ENCODE measurements around the gene KIR3DL3.
"Not testable (repeated sequence)": the region's sequence is repeated elsewhere in the genome, so short reads cannot be mapped to it uniquely, and the experiment has no call there.

GRCh38 chr19:54738306-54738705 is 14.1 kb downstream of the KIR3DL3 start, which contains the start of gene KIR2DL3:
- TF ChIP-seq, protein P1, sequence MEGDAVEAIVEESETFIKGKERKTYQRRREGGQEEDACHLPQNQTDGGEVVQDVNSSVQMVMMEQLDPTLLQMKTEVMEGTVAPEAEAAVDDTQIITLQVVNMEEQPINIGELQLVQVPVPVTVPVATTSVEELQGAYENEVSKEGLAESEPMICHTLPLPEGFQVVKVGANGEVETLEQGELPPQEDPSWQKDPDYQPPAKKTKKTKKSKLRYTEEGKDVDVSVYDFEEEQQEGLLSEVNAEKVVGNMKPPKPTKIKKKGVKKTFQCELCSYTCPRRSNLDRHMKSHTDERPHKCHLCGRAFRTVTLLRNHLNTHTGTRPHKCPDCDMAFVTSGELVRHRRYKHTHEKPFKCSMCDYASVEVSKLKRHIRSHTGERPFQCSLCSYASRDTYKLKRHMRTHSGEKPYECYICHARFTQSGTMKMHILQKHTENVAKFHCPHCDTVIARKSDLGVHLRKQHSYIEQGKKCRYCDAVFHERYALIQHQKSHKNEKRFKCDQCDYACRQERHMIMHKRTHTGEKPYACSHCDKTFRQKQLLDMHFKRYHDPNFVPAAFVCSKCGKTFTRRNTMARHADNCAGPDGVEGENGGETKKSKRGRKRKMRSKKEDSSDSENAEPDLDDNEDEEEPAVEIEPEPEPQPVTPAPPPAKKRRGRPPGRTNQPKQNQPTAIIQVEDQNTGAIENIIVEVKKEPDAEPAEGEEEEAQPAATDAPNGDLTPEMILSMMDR (IDR thresholded peaks at IDR 0.05): not testable (repeated sequence)
- not testable (repeated sequence) for TF ChIP-seq ZFX (IDR thresholded peaks at IDR 0.05; ENCODE audit: borderline replicate concordance)

All from 22Rv1 (cell line).